CD4-positive, alpha-beta T cell treated with Interleukin-2 at 100 ng/mL for 4 hours (primary cell): ENCODE measurements around the gene NPIPB2.

ENCODE experiments used
- DNase-seq: peaks from one replicate; pipeline ENCODE4 v3.0.0-alpha.2; 2020; ENCODE audit warnings: low spot score

Gene NPIPB2

GRCh38 chr16:11901091-11901490 is 40.8 kb downstream of the NPIPB2 start:
- no peak for DNase-seq

- DNase-seq, result no peak
Measured at GRCh38 chr16:11896486-11897176, 45.2 kb downstream of the NPIPB2 start.

- no peak for DNase-seq
Measured at GRCh38 chr16:11893571-11893970, 48.3 kb downstream of the NPIPB2 start.

- no peak for DNase-seq
Measured at GRCh38 chr16:11892761-11893160, 49.1 kb downstream of the NPIPB2 start.

- DNase-seq, result no peak
Measured at GRCh38 chr16:11890231-11890965, 51.4 kb downstream of the NPIPB2 start.

GRCh38 chr16:11886881-11887280 is 55.0 kb downstream of the NPIPB2 start:
- no peak for DNase-seq

- DNase-seq, result no peak
Measured at GRCh38 chr16:11884035-11884434, 57.8 kb downstream of the NPIPB2 start.

- no peak for DNase-seq
Measured at GRCh38 chr16:11880007-11880406, 61.8 kb downstream of the NPIPB2 start.

GRCh38 chr16:11877374-11877773 is 64.5 kb downstream of the NPIPB2 start:
- DNase-seq, result no peak
